ENCODE data around the gene CBLIF.
"Not testable (repeated sequence)": the region's sequence is repeated elsewhere in the genome, so short reads cannot be mapped to it uniquely, and the experiment has no call there.

Gene CBLIF

DNA sequence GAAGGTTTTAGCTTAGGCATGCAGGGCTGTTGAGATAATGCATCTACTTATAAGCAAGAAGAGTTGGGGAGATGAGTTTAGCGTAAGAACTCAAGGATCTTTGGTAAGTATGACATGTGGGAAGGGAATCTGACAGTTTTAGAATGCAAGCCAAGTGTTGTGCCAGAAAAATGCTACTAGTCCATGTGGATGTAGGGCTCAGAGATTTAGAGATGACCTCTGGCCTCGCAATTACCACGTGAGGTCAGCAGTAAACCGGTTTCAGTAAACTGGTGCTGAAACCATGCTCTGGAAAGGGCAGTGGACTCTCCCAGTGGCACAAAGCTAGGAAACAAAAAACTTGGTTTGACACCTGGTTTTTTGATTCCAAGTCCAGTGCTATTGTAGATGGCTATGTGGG is 53.7 kb downstream of the CBLIF start:
- no peak for DNase-seq

DNA sequence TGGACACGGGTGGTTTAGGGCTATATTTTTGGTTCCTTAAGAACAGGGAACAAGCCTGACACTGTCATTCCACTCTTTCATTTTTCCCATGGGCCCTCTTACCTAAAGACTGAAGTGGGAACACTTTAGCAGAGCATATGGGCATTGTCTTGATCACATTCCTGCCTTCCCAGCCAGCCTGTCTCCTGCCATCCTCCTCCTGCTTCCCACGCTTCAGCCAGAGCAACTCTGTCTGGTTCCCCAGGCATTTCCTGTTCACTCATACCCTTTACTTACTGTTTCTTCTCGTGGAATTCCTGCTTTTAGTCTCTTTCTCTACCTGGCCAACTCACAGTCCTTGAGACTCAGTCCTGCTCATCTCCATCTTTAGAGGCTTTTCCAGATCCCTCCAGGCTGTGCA is 57.5 kb downstream of the CBLIF start:
- no peak for DNase-seq

DNA sequence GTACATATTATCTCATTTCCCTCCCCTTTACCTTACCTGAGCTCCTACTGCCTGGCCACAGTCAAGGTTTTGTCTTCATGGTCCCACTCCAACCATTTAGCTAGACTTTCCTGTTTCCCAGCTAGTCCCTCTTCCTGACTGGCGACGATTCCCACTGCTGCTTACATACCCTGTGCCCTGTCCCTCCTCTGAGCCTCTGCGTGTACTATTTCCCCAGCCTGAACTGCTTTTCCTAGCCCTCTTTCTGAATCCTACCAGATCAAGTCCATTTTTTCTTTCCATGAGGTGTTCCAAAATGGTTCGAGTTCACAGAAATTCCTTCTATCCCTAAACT is 58.1 kb downstream of the CBLIF start:
- no peak for DNase-seq

DNA sequence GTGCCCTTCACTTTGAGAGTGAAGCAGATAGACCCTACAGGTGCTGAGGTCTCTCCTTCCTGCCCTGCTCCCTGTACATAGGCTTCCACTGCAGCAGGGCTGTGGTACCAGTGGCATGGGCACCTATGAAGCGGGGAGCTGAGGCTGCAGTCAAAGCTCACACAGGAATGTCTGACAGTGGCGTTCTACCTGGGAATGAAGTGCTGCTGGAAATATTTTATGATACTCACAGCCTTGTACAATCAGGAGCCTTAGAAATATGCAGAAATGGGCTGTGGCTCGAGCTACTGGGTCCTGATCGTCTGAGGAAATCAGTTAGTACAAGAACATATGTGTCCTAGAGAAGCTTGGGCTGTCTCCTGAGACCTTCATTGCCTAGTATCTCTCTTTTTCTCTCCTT is 59.5 kb downstream of the CBLIF start:
- DNase-seq = no peak

DNA sequence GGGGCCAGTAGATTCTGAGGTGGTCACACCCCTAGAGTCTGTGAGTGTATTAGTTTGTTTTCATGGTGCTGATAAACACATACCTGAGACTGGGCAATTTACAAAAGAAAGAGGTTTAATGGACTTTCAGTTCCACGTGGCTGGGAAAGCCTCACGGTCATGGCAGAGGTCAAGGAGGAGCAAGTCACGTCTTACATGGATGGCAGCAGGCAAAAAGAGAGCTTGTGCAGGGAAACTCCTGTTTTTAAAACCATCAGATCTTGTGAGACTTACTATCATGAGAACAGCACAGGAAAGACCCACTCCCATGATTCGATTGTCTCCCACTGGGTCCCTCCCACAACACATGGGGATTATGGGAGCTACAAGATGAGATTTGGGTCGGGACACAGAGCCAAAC is 60.9 kb downstream of the CBLIF start:
- DNase-seq = not testable (repeated sequence)

DNA sequence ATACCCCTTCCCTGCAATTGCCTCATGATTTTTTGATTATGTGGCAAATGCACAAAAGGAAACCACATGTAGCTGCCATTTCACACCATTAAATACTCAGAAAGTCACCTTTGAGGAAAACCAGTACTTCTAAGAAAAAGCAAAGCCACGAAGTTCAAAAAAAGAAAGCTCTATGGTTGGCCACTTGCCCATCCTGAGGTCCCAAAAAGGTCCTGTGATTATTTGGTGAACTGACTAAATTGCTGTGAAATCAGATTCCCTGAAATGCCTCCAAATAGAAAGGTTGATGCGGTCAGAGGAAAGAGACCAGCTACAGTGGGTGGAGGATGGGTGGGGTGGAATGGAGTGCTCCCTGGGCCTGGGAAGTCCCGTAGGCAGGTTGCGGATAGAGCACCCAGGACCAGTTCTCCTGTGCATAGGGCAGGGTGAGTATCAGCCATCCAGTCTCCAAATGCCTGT is 61.6 kb downstream of the CBLIF start:
- no peak for DNase-seq

DNA sequence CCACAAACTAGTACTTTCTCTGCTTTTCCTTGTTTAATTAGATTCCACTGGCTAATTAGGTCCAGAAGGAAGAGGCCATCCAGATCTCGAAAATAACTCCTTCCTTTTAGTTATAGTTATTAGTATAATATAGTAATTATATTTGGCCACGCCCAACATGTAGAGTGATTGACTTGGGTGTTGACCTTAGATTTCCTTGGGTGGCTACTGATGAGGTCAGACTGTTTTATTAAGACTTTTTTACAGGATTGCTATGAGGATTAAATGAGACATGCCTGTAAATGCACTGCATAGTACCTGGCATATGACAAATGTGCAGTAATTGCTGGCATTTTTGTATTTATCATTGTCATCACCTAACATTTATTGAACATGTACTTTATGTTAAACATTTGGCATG is 63.2 kb downstream of the CBLIF start:
- DNase-seq = no peak

DNA sequence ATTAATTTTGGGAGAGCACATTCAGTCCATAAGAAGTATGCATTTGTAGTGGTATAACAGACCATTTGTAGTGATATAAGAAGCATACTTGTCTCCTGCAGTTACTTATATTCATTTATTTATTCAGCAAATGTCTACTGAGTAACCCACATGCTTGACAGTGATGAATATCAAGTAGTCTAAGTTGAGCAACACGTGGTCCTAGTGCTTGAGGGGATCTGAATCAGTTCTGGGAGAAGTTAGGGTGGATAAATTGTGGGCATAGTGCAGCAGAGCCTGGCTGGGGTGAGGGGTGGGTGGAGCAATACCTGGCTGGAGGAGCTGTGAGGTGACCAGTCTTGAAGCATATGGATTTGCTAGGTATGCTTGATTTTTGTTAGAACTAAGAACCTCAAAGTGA is 65.8 kb downstream of the CBLIF start:
- no peak for DNase-seq
